ENCODE measurements around the gene LRRIQ3. TPM values are rescaled to one million over a fixed set of nuclear protein-coding genes. Genes with fewer than 3 reads are reported as not detected.
A peak's percentile ranks its signal among the peaks of the same experiment; 100 is the strongest.

The LRRIQ3 gene
- total RNA-seq, 1 experiment from 2014 or later = 0.85 TPM

DNA sequence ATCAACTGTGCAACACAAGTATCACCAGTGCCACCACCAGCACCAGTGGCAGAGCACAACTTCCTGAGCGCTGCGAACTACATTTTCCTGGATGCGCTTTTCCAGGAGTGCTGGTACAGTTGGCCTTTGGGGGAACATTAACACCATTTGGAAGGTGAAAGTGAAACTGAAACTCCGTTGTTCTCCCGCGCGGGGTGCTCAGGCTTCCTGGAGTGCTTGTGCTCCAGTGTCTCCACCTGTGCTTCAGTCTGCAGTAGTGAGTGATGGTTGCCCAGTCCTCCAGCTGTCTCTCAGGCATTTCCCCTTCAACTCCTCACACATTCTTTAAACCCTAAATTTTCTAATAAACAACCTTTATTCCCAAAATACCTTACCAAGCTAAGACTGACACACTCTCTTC, 187.8 kb downstream of the LRRIQ3 start:
- BruUV-seq (replicated peaks) = no TSS peak
- peak overlapping the region; percentile 21 to 43 for H3K4me3 ChIP-seq (ENCODE audit: low read depth in 2 of 2, low read length in 2 of 2)
- no peaks in the 10 kb centered on the region for H3K4me1 ChIP-seq (ENCODE audit: control insufficient read depth, insufficient read depth, low read length)
- no peak for TF ChIP-seq SIN3A (IDR thresholded peaks at IDR 0.05; ENCODE audit: borderline replicate concordance, insufficient read depth, low read depth, low read length)
- TF ChIP-seq, protein P1, sequence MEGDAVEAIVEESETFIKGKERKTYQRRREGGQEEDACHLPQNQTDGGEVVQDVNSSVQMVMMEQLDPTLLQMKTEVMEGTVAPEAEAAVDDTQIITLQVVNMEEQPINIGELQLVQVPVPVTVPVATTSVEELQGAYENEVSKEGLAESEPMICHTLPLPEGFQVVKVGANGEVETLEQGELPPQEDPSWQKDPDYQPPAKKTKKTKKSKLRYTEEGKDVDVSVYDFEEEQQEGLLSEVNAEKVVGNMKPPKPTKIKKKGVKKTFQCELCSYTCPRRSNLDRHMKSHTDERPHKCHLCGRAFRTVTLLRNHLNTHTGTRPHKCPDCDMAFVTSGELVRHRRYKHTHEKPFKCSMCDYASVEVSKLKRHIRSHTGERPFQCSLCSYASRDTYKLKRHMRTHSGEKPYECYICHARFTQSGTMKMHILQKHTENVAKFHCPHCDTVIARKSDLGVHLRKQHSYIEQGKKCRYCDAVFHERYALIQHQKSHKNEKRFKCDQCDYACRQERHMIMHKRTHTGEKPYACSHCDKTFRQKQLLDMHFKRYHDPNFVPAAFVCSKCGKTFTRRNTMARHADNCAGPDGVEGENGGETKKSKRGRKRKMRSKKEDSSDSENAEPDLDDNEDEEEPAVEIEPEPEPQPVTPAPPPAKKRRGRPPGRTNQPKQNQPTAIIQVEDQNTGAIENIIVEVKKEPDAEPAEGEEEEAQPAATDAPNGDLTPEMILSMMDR (IDR thresholded peaks at IDR 0.05) = no peak
- TF ChIP-seq POLR2AphosphoS5 (IDR thresholded peaks at IDR 0.05; ENCODE audit: low read depth, low read length) = no peak
- no peak for TF ChIP-seq TCF7L2 (IDR thresholded peaks at IDR 0.05; ENCODE audit: low read depth, low read length)
- TF ChIP-seq REST (IDR thresholded peaks at IDR 0.05; ENCODE audit: insufficient read depth in 1 of 2, low read depth in 2 of 2, low read length in 1 of 2) = no peak
- in situ Hi-C loops (cut with HindIII; ENCODE audit: low pct_unique_long_range_greater_than_20kb, low sequenced_read_pairs) (no loop called here), intact Hi-C loops (cut with micrococcal nuclease; ENCODE audit: unreplicated experiment) (no loop called here)
- no peaks in the 10 kb centered on the region for H3K36me3 ChIP-seq (ENCODE audit: control insufficient read depth, insufficient read depth, low read length)
- peak; percentile 68; the same call in 1 of the 2 replicates for ATAC-seq
- ChIA-PET CTCF (no interaction called here), POLR2A (no interaction called here)
- H3K27me3 ChIP-seq (ENCODE audit: control insufficient read depth, insufficient read depth, low read length) = no peaks in the 10 kb centered on the region
- no peaks in the 10 kb centered on the region for H3K9me3 ChIP-seq (ENCODE audit: control insufficient read depth, insufficient read depth, low read depth, low read length)
- no peak for DNase-seq (ENCODE audit: low read depth, low spot score)
- peak overlapping the region; percentile 29; the same call in 1 of the 2 replicates for H3K27ac ChIP-seq (ENCODE audit: low read length)

GRCh38 chr1:74005533-74005932, 192.4 kb downstream of the LRRIQ3 start:
- intact Hi-C loops (cut with micrococcal nuclease; ENCODE audit: unreplicated experiment) = no loop called here
- POLR2A ChIA-PET = no interaction called here
- DNase-seq (ENCODE audit: low read depth, low spot score) (no peak), ATAC-seq (no peak)
- no TSS peak for BruUV-seq (replicated peaks)
- H3K27me3 ChIP-seq (ENCODE audit: control insufficient read depth, insufficient read depth, low read length) = no peaks in the 10 kb centered on the region
- H3K36me3 ChIP-seq (ENCODE audit: control insufficient read depth, insufficient read depth, low read length) = no peaks in the 10 kb centered on the region
- no peaks in the 10 kb centered on the region for H3K9me3 ChIP-seq (ENCODE audit: control insufficient read depth, insufficient read depth, low read depth, low read length)
- H3K4me3 ChIP-seq (ENCODE audit: low read depth in 2 of 2, low read length in 2 of 2) = no peak overlapping the region
- no peak for TF ChIP-seq SIN3A (IDR thresholded peaks at IDR 0.05; ENCODE audit: borderline replicate concordance, insufficient read depth, low read depth, low read length)
- no peak for TF ChIP-seq TCF7L2 (IDR thresholded peaks at IDR 0.05; ENCODE audit: low read depth, low read length)
- no peak for TF ChIP-seq REST (IDR thresholded peaks at IDR 0.05; ENCODE audit: insufficient read depth in 1 of 2, low read depth in 2 of 2, low read length in 1 of 2)
- TF ChIP-seq, protein P1 (IDR thresholded peaks at IDR 0.05) = no peak
- no peak for TF ChIP-seq POLR2AphosphoS5 (IDR thresholded peaks at IDR 0.05; ENCODE audit: low read depth, low read length)
- no peaks in the 10 kb centered on the region for H3K4me1 ChIP-seq (ENCODE audit: control insufficient read depth, insufficient read depth, low read length)
- in situ Hi-C loops (cut with HindIII; ENCODE audit: low pct_unique_long_range_greater_than_20kb, low sequenced_read_pairs) = no loop called here
- no peak overlapping the region for H3K27ac ChIP-seq (ENCODE audit: low read length)
- CTCF ChIA-PET = no interaction called here

All from Panc1 (cell line).